ENCODE measurements around the gene FBXO44. TPM values are rescaled to one million over a fixed set of nuclear protein-coding genes. Genes with fewer than 3 reads are reported as not detected.

FBXO44 gene
- polyA plus RNA-seq, 1 donor from 2014 or later: 119 TPM

- no peak for TF ChIP-seq MXI1 (conservative IDR thresholded peaks at IDR 0.05; ENCODE audit: poor library complexity, severe bottlenecking)
- TF ChIP-seq, protein P1, sequence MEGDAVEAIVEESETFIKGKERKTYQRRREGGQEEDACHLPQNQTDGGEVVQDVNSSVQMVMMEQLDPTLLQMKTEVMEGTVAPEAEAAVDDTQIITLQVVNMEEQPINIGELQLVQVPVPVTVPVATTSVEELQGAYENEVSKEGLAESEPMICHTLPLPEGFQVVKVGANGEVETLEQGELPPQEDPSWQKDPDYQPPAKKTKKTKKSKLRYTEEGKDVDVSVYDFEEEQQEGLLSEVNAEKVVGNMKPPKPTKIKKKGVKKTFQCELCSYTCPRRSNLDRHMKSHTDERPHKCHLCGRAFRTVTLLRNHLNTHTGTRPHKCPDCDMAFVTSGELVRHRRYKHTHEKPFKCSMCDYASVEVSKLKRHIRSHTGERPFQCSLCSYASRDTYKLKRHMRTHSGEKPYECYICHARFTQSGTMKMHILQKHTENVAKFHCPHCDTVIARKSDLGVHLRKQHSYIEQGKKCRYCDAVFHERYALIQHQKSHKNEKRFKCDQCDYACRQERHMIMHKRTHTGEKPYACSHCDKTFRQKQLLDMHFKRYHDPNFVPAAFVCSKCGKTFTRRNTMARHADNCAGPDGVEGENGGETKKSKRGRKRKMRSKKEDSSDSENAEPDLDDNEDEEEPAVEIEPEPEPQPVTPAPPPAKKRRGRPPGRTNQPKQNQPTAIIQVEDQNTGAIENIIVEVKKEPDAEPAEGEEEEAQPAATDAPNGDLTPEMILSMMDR (IDR thresholded peaks at IDR 0.05; ENCODE audit: poor library complexity, severe bottlenecking): no peak
- TF ChIP-seq RAD21 (conservative IDR thresholded peaks at IDR 0.05): no peak
- no peak for TF ChIP-seq POLR2AphosphoS5 (IDR thresholded peaks at IDR 0.05)
- TF ChIP-seq, protein P2, sequence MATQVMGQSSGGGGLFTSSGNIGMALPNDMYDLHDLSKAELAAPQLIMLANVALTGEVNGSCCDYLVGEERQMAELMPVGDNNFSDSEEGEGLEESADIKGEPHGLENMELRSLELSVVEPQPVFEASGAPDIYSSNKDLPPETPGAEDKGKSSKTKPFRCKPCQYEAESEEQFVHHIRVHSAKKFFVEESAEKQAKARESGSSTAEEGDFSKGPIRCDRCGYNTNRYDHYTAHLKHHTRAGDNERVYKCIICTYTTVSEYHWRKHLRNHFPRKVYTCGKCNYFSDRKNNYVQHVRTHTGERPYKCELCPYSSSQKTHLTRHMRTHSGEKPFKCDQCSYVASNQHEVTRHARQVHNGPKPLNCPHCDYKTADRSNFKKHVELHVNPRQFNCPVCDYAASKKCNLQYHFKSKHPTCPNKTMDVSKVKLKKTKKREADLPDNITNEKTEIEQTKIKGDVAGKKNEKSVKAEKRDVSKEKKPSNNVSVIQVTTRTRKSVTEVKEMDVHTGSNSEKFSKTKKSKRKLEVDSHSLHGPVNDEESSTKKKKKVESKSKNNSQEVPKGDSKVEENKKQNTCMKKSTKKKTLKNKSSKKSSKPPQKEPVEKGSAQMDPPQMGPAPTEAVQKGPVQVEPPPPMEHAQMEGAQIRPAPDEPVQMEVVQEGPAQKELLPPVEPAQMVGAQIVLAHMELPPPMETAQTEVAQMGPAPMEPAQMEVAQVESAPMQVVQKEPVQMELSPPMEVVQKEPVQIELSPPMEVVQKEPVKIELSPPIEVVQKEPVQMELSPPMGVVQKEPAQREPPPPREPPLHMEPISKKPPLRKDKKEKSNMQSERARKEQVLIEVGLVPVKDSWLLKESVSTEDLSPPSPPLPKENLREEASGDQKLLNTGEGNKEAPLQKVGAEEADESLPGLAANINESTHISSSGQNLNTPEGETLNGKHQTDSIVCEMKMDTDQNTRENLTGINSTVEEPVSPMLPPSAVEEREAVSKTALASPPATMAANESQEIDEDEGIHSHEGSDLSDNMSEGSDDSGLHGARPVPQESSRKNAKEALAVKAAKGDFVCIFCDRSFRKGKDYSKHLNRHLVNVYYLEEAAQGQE (IDR thresholded peaks at IDR 0.05; ENCODE audit: borderline replicate concordance): no peak
- TF ChIP-seq EZH2 (IDR thresholded peaks at IDR 0.05; ENCODE audit: borderline replicate concordance, insufficient read depth, low read length, poor library complexity, severe bottlenecking): no peak
- no peak for TF ChIP-seq EP300 (conservative IDR thresholded peaks at IDR 0.05; ENCODE audit: poor library complexity, severe bottlenecking)
- TF ChIP-seq SMC3 (conservative IDR thresholded peaks at IDR 0.05; ENCODE audit: poor library complexity): no peak
- no peak for TF ChIP-seq TAF1 (IDR thresholded peaks at IDR 0.05; ENCODE audit: low read depth)
- no peak overlapping the region for H3K4me2 ChIP-seq (ENCODE audit: low read length)
Observed at GRCh38 chr1:11649237-11649623, 5.4 kb upstream of the FBXO44 start.

GRCh38 chr1:11649624-11650330 lies 4.9 kb upstream of the FBXO44 start:
- H3K79me2 ChIP-seq (replicated peaks; ENCODE audit: insufficient read depth, low read length): no peaks in the 10 kb centered on the region
- H3K4me2 ChIP-seq (ENCODE audit: low read length): no peak overlapping the region
- no peaks in the 10 kb centered on the region for H3K9me3 ChIP-seq (ENCODE audit: low read length)
- H3K9ac ChIP-seq (ENCODE audit: low read length): no peak overlapping the region
- no peaks in the 10 kb centered on the region for H3K27me3 ChIP-seq (ENCODE audit: insufficient read depth, low read depth, low read length)
- no peak overlapping the region for H3K4me3 ChIP-seq (ENCODE audit: low read length)
- H3K36me3 ChIP-seq (ENCODE audit: insufficient read depth, low read length): no peaks in the 10 kb centered on the region
- H3K9me2 ChIP-seq (ENCODE audit: insufficient read depth, low read length): no peaks in the 10 kb centered on the region
- TF ChIP-seq, protein P2 (IDR thresholded peaks at IDR 0.05; ENCODE audit: borderline replicate concordance): no peak
- TF ChIP-seq SMC3 (conservative IDR thresholded peaks at IDR 0.05; ENCODE audit: poor library complexity) (no peak), POLR2AphosphoS5 (IDR thresholded peaks at IDR 0.05) (no peak), EP300 (conservative IDR thresholded peaks at IDR 0.05; ENCODE audit: poor library complexity, severe bottlenecking) (no peak), TAF1 (IDR thresholded peaks at IDR 0.05; ENCODE audit: low read depth) (no peak)
- TF ChIP-seq, protein P1 (IDR thresholded peaks at IDR 0.05; ENCODE audit: poor library complexity, severe bottlenecking): no peak
- H3K27ac ChIP-seq (ENCODE audit: low read length): no peak overlapping the region
- no peak overlapping the region for H2AFZ ChIP-seq (ENCODE audit: low read depth, low read length)
- H3F3A ChIP-seq (ENCODE audit: insufficient read depth, low read length, poor library complexity, severe bottlenecking): no peaks in the 10 kb centered on the region
- H4K20me1 ChIP-seq (ENCODE audit: insufficient read depth): no peaks in the 10 kb centered on the region

More at GRCh38 chr1:11649237-11649623, 5.4 kb upstream of the FBXO44 start:
- H3F3A ChIP-seq (ENCODE audit: insufficient read depth, low read length, poor library complexity, severe bottlenecking): no peaks in the 10 kb centered on the region
- H3K27me3 ChIP-seq (ENCODE audit: insufficient read depth, low read depth, low read length): no peaks in the 10 kb centered on the region
- no peak overlapping the region for H2AFZ ChIP-seq (ENCODE audit: low read depth, low read length)
- no peak overlapping the region for H3K4me3 ChIP-seq (ENCODE audit: low read length)
- H3K9me2 ChIP-seq (ENCODE audit: insufficient read depth, low read length): no peaks in the 10 kb centered on the region
- H3K36me3 ChIP-seq (ENCODE audit: insufficient read depth, low read length): no peaks in the 10 kb centered on the region
- H4K20me1 ChIP-seq (ENCODE audit: insufficient read depth): no peaks in the 10 kb centered on the region
- no peak overlapping the region for H3K9ac ChIP-seq (ENCODE audit: low read length)
- no peaks in the 10 kb centered on the region for H3K9me3 ChIP-seq (ENCODE audit: low read length)
- H3K27ac ChIP-seq (ENCODE audit: low read length): no peak overlapping the region
- H3K79me2 ChIP-seq (replicated peaks; ENCODE audit: insufficient read depth, low read length): no peaks in the 10 kb centered on the region
